GM19438 (cell line): ENCODE results near the gene CDK6.
A peak's percentile ranks its signal among the peaks of the same experiment; 100 is the strongest.

Experiments used
- ATAC-seq: cut with Tn5 transposase; IDR thresholded peaks from one replicate; pipeline ENCODE4 v1.9.1; 2021; ENCODE audit warnings: low read depth; ENCODE audit not compliant: unreplicated experiment

Gene CDK6

DNA sequence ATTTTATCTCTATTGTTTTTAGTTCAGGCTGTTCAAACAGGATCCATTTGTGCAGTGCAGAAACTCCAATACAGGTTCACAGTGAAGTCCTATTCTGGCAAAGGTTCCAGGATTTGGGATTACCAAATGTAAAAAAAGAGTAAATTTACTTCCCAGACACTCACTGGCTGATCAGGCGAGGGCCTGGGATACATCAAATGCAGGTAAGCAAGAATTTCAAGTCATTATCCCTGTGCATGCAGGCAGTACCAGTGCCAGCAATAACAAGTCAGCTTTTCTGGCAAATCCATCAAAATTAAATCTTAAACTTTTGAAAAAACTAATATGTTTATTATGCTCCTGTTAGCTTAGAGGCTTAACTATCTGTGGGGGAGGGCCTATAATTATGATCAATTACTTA is 6.3 kb downstream of the CDK6 start:
- ATAC-seq = no peak

DNA sequence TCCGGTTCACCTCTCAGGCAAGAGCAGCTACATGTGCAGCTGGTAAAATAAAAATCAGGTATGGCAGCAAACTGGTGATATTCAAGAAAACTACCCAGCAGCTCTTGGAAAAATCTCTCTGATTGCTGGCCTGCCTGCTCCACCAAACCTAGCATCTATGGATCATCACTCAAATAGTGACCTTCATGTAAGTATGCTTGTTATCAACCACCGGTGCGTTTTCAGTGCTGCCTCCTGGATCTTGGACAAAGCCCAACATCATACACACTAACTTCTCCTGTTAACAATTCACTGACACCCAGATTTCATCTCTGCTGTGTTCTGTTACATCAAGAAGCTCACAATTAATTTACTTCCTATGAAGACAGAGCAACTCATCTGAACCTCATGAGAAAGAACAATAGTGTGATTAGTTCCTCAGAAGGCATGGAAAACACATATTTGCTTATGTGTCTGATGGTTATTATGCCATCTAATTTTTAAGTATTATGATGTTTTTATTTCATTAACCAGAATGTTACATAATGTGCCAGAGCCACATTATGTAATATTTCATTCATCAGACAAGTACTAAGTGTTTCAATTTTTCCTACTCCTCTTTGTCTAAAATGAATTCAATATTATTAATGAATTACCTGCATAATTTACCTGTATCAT is 8.8 kb downstream of the CDK6 start:
- ATAC-seq = no peak

DNA sequence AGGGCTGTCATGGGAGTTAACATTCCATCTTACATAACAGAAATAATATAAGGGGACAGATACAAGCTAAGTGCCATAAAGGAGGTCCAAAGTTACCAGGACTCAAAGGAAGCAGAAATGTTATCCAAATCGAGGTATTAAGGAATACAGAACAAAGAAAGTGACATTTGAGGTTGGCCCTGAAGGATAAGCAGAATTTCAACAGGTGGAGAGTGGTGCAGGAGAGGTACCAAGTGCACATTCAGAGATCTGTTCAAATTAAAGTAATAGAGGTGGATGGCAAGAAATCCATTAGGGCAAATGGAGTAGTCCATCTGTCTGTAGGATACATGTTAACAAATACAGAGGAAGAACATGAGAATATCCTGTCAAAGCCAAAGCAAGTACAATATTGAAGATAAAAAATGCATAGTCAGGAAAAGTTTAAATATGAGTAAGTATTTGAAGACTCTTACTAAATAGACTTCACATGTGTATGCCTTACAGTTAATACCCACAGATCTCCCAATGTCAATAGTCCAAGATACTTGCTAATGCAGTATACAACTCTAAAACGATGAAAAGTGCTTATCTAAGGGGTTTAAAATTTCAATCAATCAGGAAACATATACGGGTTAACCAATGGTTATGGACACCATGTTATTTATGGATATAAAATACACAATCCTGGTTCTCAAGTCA is 10.0 kb downstream of the CDK6 start:
- ATAC-seq = no peak

DNA sequence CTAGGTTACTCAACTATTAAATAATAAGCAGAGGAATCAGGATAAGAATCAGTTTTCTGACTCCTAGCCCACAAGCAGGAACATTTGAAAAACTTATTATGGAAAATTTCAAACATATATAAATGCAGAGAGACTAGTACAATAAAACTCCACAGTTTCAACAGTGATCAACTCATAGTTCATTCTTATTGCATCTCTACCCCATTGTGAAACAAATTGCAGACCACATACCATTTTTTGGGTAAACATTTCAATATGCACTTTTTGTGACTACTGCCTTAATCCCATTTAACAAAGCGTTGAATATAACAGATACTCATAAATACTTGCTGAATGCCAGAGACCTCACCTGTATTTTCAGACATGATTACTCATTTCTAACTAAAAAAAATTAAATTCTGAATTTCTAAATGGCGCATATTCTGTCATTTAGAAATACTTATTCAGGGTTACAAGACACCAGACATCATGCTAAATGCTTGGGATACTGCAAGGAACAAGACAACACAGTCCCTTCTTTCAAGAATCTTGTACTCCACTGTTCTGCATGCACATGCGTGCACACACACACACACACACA is 11.4 kb downstream of the CDK6 start:
- no peak for ATAC-seq

DNA sequence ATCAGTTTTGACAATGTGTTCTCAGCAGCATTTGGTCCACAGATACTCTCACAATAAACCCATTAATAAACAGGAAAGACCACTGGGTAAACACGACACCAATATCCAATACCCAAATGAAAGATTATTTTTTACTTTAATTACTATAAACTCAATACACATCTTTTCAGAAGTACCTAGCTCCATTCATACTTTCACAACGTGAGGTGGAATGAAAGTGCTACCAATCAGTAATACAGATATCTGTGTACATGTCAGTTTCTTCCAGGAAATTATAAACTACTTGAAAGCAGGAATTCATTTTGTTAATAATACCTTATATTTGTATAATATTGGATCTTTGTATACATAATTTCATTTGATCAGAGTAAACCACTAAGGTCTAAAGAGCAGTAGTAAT is 11.9 kb downstream of the CDK6 start:
- ATAC-seq = no peak

DNA sequence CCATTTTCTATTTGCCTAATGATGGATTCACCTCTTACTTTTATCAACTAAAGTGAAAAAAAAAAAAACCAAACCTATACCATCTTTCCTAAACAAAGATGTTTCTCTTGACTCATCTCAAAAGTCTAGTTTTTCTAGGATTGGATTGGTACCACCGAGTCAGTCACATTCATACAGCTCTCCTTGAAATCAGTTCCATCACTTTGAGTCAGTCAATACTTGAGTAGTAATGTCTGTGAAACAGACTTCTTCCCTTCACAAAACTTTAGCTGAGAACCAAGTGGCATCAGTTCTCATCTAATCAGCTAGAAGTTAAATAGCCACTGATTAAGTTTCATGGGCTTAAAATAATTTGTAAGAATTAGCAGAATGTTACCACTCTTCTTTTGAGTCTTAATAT is 13.3 kb downstream of the CDK6 start:
- no peak for ATAC-seq

DNA sequence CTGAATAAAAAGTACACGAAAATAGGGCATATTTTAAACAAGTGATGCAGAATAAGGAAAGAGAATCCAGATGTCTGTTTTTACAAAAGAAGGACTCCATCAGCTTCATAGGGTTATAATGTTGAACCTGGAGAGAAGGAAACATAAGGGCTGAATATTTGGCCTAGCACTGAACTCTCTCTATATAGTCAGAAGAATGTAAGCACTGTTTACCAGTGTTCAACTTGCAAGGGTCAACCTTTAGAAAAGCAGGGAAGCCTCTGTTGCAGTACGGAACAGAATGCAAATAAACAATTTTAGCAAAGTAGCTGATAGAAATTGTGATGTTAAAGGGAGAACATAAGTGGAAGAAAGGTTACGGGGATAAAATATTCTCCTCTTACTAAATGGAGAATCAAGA is 16.2 kb downstream of the CDK6 start:
- ATAC-seq = no peak

DNA sequence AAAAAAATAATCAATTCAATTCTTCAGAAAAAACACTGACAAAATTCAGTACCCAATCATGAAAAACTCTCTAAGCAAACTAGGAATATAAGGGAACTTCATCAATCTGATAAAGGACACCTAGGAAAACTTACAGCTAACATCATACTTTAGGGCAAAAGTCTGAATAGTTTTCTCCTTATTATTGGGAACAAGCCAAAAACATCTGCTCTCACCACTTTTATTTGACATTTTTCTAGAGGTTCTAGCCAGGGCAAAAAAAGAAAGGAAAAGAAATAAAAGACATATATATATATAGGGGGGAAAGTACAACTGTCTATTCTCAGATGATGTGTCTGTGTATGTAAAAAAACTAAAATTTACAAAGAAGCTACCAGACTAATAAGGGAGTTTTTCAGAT is 19.0 kb downstream of the CDK6 start:
- no peak for ATAC-seq

DNA sequence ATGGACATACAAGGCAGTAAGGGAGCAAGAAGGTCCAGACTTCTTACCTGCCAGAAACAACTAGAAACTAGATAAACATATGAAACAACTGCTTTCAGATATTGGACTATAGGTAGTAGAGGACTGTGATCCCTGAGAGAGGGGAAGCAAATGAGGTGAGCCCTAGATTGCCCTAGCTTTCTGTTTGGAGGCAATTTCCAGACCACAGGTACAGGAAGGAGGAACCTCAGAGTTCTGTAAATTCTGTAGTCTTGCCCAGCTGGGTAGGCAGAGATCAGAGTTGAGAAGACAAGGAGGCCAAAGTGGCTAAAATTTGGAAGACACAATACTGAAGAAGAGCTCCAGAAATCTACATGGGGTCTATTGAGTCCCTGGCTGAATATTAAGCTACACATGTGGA is 21.0 kb downstream of the CDK6 start:
- peak; percentile 41 for ATAC-seq

DNA sequence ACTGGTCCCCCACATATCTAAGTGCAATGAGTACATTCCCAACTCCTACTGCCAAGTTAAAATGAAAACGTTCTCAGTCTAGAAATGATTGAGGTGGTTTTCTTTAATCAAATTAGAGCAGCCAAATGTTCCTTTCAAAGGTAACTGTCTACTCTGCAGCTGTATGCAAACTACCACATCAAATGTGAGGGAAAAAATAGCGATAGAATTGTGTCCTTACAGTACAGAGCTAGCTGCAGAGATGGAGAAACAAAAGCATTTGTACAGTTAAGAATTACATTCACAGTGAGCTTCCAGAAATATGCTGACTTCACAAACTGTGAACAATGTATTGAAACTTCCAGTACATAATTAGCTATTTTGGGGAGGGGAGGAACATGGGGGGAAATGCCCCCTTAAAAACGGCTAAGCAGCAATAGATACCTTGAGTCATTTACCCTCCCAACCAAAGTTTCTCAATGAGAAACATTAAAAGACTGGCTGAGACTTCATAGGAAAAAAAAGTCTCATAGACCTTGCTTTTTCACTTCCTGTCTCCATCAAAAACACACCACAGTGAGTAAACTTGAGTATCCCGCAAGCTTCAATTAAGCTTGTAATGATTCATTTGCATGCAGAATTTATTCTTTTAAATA is 22.9 kb downstream of the CDK6 start:
- ATAC-seq = peak; percentile 47

DNA sequence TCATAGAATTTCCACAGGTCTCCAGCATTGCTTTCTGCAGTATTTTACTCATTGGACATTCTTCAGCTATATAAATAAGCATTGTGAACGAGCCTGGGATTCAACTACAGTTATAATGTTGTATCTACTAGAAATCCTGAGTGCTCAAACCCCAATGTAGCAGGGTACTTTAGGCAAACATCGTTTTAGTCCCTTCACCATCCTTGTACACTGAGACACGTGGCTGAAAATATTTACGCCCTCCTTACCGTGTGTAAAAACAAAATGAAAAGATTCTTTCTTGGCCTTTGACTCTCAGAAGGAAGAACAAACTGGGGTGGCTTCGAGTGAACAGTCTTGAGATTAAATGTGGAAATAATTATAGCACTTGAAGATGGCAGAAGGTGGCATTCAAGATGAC is 25.2 kb downstream of the CDK6 start:
- ATAC-seq = no peak

DNA sequence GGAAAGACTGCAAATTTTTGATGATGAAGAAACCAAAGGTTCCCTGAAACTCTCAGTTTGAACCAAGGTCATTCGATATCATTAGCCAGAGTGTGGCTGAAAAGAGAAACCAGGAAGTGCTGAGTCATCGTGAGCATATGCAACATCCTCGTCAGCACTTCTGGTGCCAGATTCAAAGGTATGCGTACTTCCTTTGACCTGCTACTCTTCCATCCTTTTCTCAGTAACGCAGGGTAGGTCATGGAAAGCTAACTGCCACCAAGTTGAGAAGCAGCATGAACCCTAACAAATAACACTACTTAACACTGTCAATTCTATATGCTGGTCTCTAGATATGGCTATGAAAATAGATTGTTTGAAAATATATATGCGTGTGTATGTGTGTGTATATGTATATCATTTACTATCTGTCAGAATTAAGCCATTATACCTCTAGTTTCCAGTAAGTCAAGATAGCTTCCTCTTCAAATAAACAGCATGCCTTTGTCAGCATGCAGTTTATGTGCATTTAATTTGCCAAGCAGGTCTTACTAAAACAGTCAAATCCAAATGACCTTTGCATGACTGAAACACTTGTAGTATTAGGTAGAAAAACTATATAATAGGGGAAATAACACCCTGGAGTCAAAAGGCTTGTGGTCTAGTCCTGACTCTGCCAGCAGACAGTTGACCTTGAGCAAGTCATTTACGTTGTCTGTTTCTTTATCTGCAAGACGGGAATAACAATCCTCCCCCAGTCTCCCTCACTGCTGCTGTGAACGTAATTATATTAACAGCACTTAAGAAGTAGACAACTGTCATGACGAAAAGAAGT is 26.4 kb downstream of the CDK6 start:
- ATAC-seq = peak; percentile 79

DNA sequence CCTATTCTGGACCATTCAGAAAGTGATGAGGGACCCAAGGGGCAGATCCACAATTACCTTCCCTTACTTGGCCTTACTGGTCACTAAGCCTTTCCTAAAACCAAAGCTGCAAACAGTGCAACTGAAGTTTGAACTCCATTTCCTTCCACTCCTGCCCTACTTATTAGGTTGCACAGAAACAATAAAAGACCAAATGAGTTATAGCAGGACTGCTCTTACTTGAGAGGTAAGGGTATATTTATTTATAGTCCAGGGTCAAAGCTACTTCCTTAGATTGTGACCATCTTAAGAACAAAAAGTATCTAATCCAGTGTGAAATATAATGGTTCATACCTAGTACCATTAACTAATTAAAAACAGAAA is 27.0 kb downstream of the CDK6 start:
- peak; percentile 22 for ATAC-seq

DNA sequence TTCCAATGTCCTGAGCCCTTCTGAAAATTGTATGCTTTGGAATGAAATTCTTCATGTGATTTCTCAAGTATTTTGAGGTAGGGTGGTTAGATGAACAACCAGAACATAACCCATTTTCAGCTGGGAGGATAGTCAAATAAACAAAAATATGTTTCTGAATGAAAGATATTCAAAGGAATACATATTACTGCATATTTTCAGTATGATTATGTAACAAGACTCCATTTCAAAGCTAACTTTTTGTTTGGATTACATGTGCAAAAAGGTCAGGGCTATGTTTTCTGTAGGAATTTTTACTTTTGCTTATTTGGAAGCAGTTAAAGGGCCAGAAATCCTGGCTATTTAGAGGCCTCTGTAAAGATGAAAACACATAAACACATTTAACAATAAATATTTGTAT is 27.7 kb downstream of the CDK6 start:
- no peak for ATAC-seq

DNA sequence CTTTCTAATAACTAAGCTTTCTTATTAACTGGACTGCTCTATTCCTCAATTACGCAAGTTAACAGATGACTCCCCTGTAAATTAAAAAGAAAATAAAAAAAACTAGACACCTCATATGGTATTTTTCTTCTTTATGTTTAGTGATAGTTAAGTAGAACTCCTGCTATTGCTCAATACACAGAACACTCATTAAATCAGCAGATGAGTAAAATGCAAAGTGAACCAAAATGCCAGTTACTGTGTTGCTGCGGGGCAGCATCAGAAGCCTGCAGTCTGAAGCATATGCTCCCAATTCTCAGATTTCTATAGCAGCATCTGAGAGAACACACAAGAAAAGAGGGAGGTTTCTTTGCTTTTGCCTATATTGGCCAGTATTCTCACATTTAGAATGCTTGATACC is 28.4 kb downstream of the CDK6 start:
- no peak for ATAC-seq

DNA sequence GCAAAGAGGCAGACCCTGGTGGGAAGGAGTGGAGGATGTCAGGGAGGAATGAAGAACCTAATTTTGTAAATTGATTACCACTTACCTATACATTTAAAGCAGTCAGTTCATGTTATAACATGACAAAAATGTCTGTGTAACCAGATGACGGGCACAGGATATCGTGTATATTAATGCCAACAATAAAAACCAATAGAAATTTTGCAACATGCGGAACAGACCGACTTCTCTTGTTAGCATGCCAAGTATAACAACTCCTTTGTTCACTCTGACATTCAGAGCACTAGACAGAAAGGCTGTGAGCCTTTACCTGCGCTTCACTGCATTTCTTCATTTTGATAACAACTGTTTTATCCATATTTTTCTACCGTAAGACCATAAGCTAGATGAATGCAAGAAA is 29.9 kb downstream of the CDK6 start:
- no peak for ATAC-seq

DNA sequence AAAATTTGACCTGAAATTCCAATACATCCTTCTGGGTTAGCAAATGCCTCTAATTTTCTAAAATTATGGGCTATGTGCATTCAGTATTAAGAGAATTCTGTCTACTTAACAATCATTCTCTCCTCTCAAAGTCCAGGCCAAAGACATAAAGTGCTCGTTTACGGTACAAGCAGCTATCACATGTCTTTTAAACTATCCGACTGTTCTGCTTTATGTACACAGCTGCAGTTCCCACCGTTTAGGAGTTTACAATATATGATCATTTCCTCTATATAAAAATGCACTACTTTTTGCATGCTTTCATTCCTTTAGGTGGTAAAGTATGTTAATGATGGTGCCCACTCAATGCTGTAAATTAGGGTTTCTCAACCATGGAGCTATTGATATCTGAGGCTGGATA is 34.0 kb downstream of the CDK6 start:
- no peak for ATAC-seq

DNA sequence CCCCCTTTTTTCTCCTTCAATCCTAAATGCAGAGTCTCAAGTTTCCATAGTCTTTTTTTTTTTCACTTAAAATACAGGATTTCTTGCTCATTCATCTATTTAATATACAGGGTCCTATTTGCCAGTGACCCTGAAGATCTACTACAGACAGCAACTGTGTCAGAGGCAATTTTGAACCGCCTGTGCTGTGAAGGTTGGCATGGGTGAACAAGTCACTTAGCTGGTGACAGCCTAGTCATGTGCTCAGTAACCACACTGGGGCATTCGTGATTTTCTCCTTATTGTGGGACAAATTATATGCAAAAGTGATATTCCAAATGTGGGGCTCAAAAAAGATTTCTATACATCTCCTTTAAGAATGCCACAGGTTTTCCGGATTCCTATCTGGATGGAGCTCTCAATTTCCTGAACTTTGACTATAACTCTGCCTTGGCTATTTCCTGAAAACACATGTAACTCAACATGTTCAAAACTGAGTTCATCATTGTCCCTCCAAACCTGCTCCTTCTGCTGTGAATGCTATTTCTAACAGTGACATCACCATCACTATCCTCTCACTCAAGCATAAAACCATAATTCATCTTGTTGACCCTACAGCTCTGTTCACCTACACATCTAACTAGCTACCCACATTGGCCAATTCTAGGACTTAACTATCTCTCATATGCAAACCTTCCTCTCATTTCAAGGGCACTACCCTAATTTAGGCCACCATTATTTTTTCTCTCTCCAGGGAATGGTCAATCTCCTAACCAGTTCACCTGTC is 36.7 kb downstream of the CDK6 start:
- ATAC-seq = no peak

DNA sequence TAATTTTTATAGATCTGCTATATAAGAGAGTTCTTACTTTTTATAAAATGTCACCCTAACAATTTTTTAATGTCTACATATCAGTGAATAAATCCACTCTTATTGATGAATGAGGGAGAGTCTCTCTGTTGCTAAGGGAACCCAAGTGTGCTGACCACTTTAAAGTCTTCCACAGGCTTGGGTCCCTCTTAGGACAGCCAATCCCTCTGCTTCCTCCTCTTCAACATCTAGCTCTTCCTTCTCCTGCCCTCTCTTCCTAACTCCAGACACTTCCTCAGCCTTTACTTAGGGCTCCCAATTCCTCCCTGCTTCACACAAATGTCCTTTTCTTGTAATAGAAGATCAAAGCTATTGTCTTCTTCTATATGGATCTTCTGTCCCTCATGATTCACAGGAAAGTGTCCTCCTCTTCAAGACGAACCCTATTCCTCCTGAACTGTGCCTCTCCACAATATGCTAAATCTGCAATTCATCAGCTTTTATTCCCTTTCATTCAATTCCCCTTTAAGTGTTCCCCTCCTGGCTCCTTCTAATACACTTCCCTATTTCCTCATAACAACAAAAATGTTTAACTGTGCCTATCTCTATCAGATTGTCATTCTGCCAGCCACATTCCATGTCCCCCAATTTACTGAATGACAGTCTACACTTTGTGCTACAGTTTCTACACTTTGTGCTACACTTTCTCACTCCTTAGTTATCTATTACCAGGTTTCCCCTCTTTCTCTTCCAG is 37.7 kb downstream of the CDK6 start:
- ATAC-seq = no peak

DNA sequence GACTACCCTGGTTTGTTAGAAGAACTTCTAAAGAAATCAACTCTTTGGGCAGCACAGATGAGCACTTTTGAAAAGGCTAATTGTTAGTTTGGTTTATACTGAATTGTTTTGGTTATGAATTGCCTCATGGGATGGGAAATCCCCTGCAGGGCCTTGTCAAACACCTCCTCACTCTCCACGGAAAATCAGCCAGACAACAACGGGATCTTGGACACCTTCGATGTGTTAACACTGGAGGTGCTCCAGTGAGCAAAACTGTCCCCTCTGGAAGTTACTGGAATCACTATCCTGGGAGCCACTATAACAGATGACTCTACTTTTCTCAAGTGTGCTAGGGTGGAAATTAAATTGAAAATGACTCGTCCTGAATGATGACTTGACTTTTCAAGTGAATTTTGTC is 38.7 kb downstream of the CDK6 start:
- no peak for ATAC-seq
